Upper lobe of left lung (tissue), 6 donors: Measurements from ENCODE around the gene CARM1. TPM values are rescaled to one million over a fixed set of nuclear protein-coding genes. Genes with fewer than 3 reads are reported as not detected.
"Not testable (repeated sequence)": the region's sequence is repeated elsewhere in the genome, so short reads cannot be mapped to it uniquely, and the experiment has no call there.

Experiments
- ATAC-seq, 2 donors: fragments of 200-7000 bp; cut with Tn5 transposase; one replicate each; pipeline ENCODE4 v1.9.1; 2022; ENCODE audit warnings: mild to moderate bottlenecking in 2 of 2, moderate library complexity in 2 of 2; ENCODE audit not compliant: low FRiP score in 2 of 2
- DNase-seq, 2 donors: peaks; one replicate each; pipeline ENCODE4 v3.0.0-alpha.2; 2019 to 2020
- H3K27ac ChIP-seq, 4 donors: fragments of 200-600 bp; sonication (generic); one replicate each; pipeline ENCODE4 v1.5.1; 2016 to 2019
- H3K27me3 ChIP-seq, 4 donors: fragments of 200-600 bp; sonication (generic); one replicate each; pipeline ENCODE4 v1.5.1; 2017 to 2019
- H3K36me3 ChIP-seq, 4 donors: fragments of 200-600 bp; sonication (generic); one replicate each; pipeline ENCODE4 v1.5.1; 2016 to 2019
- H3K4me1 ChIP-seq, 4 donors: fragments of 200-600 bp; sonication (generic); one replicate each; pipeline ENCODE4 v1.5.1; 2018 to 2019
- H3K4me3 ChIP-seq, 4 donors: fragments of 200-600 bp; sonication (generic); one replicate each; pipeline ENCODE4 v1.5.1; 2017 to 2019; ENCODE audit warnings: mild to moderate bottlenecking in 2 of 4, moderate library complexity in 1 of 4
- H3K9me3 ChIP-seq, 4 donors: fragments of 200-600 bp; sonication (generic); one replicate each; pipeline ENCODE4 v1.5.1; 2018 to 2019
- CTCF ChIP-seq, 6 experiments: fragments of 450-650 bp in 4 of 6; fragments of 200-600 bp in 2 of 6; sonication (generic) in 2 of 6; IDR thresholded peaks; one replicate each; pipeline ENCODE4 v1.5.1; 2016 to 2019; ENCODE audit warnings: antibody characterized with exemption in 6 of 6
- EP300 ChIP-seq, 4 donors: sonication (generic); formaldehyde crosslinking; IDR thresholded peaks; one replicate each; pipeline ENCODE4 v1.5.1; 2017; ENCODE audit warnings: antibody characterized with exemption in 4 of 4, control low read depth in 2 of 4
- POLR2A ChIP-seq, 4 donors: fragments of 450-650 bp; IDR thresholded peaks; one replicate each; pipeline ENCODE4 v1.5.1; 2016 to 2017; ENCODE audit warnings: antibody characterized with exemption in 4 of 4, mild to moderate bottlenecking in 2 of 4
- POLR2AphosphoS5 ChIP-seq, 2 donors: sonication (generic); formaldehyde crosslinking; IDR thresholded peaks; one replicate each; pipeline ENCODE4 v1.5.1; 2017; ENCODE audit warnings: antibody characterized with exemption in 2 of 2
- whole genome bisulfite sequencing, 2 donors: methylation state at CpG; one replicate each; pipeline ENCODE4 v1.1.5; 2017 to 2018; 5-methylcytosine and 5-hydroxymethylcytosine counted together
- total RNA-seq, 6 donors: library from RNA; depleted of rRNA in 4 of 6; stranded (reverse); fragments of >200 nt in 4 of 6; gene quantifications; one replicate each; pipeline versions ENCODE4 v1.1.0 to v1.2.1, GENCODE V29; 2016 to 2021
- donor health status: DM: no; HTN: no; CAD: no; lungs with moderate emphysema.
- donor health status: DM: no; HTN: yes; CAD: no; lungs with severe emphysema.

Gene CARM1
- total RNA-seq, 6 donors from 2014 or later, result 19.0 to 30.6 (median 25.3) TPM

GRCh38 chr19:10855879-10856522, 15.4 kb upstream of the CARM1 start:
- Histone ChIP-seq H3K4me3 (no peak overlapping the region), H3K4me1 (no peaks in the 10 kb centered on the region), H3K27me3 (no peaks in the 10 kb centered on the region), H3K27ac (no peak overlapping the region), H3K9me3 (no peaks in the 10 kb centered on the region), H3K36me3 (no peaks in the 10 kb centered on the region)
- DNase-seq (no peak), ATAC-seq (peak in 1 of 2 donors; percentile 38)
- TF ChIP-seq POLR2A (IDR thresholded peaks at IDR 0.05), result no peak
- TF ChIP-seq CTCF (IDR thresholded peaks at IDR 0.05), result peak; percentile 17 to 42 (median 34)
- no peak for TF ChIP-seq POLR2AphosphoS5 (IDR thresholded peaks at IDR 0.05)
- 71 to 85% methylated on average over 5 of the region's 5 CpGs for WGBS, 2 donors

- H3K36me3 ChIP-seq, DNase-seq, H3K4me3 ChIP-seq, H3K9me3 ChIP-seq, ATAC-seq, H3K27ac ChIP-seq, H3K4me1 ChIP-seq, H3K27me3 ChIP-seq: not testable (repeated sequence)
- 100% methylated on average over 1 of the region's 1 CpG for WGBS, 2 donors
These were observed 14.5 kb upstream of the CARM1 start for GRCh38 chr19:10856899-10857298.

- Histone ChIP-seq H3K9me3 (no peaks in the 10 kb centered on the region), H3K27ac (no peak overlapping the region), H3K4me1 (peaks cover 0 to under 1% (median 0%) of the 10 kb centered on the region in 4 donors), H3K4me3 (no peak overlapping the region), H3K27me3 (no peaks in the 10 kb centered on the region), H3K36me3 (no peaks in the 10 kb centered on the region)
- peak in 1 of 2 donors; percentile 26 for ATAC-seq
- TF ChIP-seq CTCF (IDR thresholded peaks at IDR 0.05) (peak in 5 of 6 experiments; percentile 26 to 43 (median 39)), POLR2A (IDR thresholded peaks at IDR 0.05) (no peak), EP300 (IDR thresholded peaks at IDR 0.05) (no peak)
- DNase-seq, result no peak
- WGBS, 2 donors, result 41 to 53% methylated on average over 4 of the region's 4 CpGs
These were observed 13.0 kb upstream of the CARM1 start for GRCh38 chr19:10858204-10858828.

- Histone ChIP-seq H3K36me3 (no peaks in the 10 kb centered on the region), H3K27me3 (no peaks in the 10 kb centered on the region), H3K9me3 (no peaks in the 10 kb centered on the region), H3K27ac (no peak overlapping the region), H3K4me1 (peaks cover 9 to 13% (median 12%) of the 10 kb centered on the region in 4 donors), H3K4me3 (no peak overlapping the region)
- WGBS, 2 donors, result 64 to 67% methylated on average over 7 of the region's 7 CpGs
- peak in 1 of 2 donors; percentile 56 for DNase-seq
- peak in 1 of 2 donors; percentile 53 for ATAC-seq
- TF ChIP-seq POLR2AphosphoS5 (IDR thresholded peaks at IDR 0.05), result no peak
- peak; percentile 33 to 56 (median 38) for TF ChIP-seq CTCF (IDR thresholded peaks at IDR 0.05)
- TF ChIP-seq EP300 (IDR thresholded peaks at IDR 0.05), result no peak
- no peak for TF ChIP-seq POLR2A (IDR thresholded peaks at IDR 0.05)
These were observed 10.2 kb upstream of the CARM1 start for GRCh38 chr19:10861103-10861651.

- H3K4me3 ChIP-seq, result peak overlapping the region in 2 of 4 donors; percentile 19 to 29
- DNase-seq (no peak), ATAC-seq (peak in 1 of 2 donors; percentile 12)
- WGBS, 2 donors, result 75 to 76% methylated on average over 6 of the region's 6 CpGs
- H3K36me3 ChIP-seq, result no peaks in the 10 kb centered on the region
- H3K4me1 ChIP-seq, result peaks cover 9 to 13% (median 12%) of the 10 kb centered on the region in 4 donors
- no peak for TF ChIP-seq EP300 (IDR thresholded peaks at IDR 0.05)
- no peak for TF ChIP-seq CTCF (IDR thresholded peaks at IDR 0.05)
- TF ChIP-seq POLR2A (IDR thresholded peaks at IDR 0.05), result no peak
- TF ChIP-seq POLR2AphosphoS5 (IDR thresholded peaks at IDR 0.05), result no peak
- H3K9me3 ChIP-seq, result no peaks in the 10 kb centered on the region
- no peaks in the 10 kb centered on the region for H3K27me3 ChIP-seq
- peak overlapping the region; percentile 53 to 74 (median 63) for H3K27ac ChIP-seq
These were observed 8.7 kb upstream of the CARM1 start for GRCh38 chr19:10862561-10863106.
